HL-60 (cell line): ENCODE measurements around the gene VPS35L.

Source experiments
- DNase-seq, 2 experiments: peaks; one replicate each; pipeline ENCODE4 v3.0.0-alpha.2; 2010 to 2020; ENCODE audit warnings: low read depth in 1 of 2, low spot score in 1 of 2
- H3K27ac ChIP-seq: fragments of 250-450 bp; sonication (Bioruptor Pico); replicated peaks from 2 replicates; pipeline ENCODE4 v1.5.1; 2020; ENCODE audit warnings: mild to moderate bottlenecking, moderate library complexity
- H3K27me3 ChIP-seq: fragments of 250-450 bp; sonication (Bioruptor Pico); 2 replicates; pipeline ENCODE4 v1.5.1; 2021; ENCODE audit warnings: mild to moderate bottlenecking, moderate library complexity; ENCODE audit not compliant: insufficient read depth, poor library complexity, severe bottlenecking
- H3K4me3 ChIP-seq: replicated peaks from 2 replicates; pipeline ENCODE4 v1.5.1; 2011; ENCODE audit warnings: mild to moderate bottlenecking, control low read depth, low read length; ENCODE audit not compliant: insufficient read depth
- GABPA ChIP-seq: IDR thresholded peaks from 2 replicates; pipeline ENCODE4 v1.6.1; 2012; ENCODE audit warnings: low read depth
- POLR2AphosphoS5 ChIP-seq: IDR thresholded peaks from 2 replicates; pipeline ENCODE4 v1.6.1; 2012; ENCODE audit warnings: low read depth
- SPI1 ChIP-seq: IDR thresholded peaks from 2 replicates; pipeline ENCODE4 v1.6.1; 2012; ENCODE audit warnings: low read depth, mild to moderate bottlenecking, borderline replicate concordance
- TF ChIP-seq, protein P1 (sequence below): IDR thresholded peaks from 2 replicates; pipeline ENCODE4 v1.6.1; 2012; ENCODE audit warnings: low read depth; ENCODE audit not compliant: insufficient replicate concordance
- TF ChIP-seq, protein P2 (sequence below): IDR thresholded peaks from one replicate; pipeline ENCODE4 v1.5.1; 2011; ENCODE audit warnings: low read length, control low read depth, inconsistent platforms; ENCODE audit not compliant: insufficient read depth

Gene VPS35L

DNA sequence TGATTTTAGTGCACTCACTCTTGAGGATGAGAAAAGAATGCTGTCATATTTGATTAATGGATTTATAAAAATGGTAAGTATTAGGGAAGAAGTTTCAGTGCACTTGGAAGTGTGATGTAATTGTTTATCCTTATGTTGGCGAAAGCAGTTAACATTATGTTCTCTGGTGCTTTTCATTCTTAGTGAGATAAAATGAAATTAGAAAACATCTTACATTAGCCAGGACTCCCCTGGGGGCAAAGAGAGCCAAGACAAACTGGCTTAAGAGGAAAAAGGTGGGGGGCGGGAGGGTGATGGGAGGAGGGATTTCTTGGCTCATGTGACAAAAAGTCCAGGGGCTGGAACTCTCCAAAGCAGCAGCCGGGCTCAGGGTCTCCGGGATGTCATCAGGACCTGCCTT, 89.4 kb downstream of the VPS35L start:
- no peak for DNase-seq
- TF ChIP-seq POLR2AphosphoS5 (no peak), SPI1 (no peak), GABPA (no peak)
- TF ChIP-seq, protein P1, sequence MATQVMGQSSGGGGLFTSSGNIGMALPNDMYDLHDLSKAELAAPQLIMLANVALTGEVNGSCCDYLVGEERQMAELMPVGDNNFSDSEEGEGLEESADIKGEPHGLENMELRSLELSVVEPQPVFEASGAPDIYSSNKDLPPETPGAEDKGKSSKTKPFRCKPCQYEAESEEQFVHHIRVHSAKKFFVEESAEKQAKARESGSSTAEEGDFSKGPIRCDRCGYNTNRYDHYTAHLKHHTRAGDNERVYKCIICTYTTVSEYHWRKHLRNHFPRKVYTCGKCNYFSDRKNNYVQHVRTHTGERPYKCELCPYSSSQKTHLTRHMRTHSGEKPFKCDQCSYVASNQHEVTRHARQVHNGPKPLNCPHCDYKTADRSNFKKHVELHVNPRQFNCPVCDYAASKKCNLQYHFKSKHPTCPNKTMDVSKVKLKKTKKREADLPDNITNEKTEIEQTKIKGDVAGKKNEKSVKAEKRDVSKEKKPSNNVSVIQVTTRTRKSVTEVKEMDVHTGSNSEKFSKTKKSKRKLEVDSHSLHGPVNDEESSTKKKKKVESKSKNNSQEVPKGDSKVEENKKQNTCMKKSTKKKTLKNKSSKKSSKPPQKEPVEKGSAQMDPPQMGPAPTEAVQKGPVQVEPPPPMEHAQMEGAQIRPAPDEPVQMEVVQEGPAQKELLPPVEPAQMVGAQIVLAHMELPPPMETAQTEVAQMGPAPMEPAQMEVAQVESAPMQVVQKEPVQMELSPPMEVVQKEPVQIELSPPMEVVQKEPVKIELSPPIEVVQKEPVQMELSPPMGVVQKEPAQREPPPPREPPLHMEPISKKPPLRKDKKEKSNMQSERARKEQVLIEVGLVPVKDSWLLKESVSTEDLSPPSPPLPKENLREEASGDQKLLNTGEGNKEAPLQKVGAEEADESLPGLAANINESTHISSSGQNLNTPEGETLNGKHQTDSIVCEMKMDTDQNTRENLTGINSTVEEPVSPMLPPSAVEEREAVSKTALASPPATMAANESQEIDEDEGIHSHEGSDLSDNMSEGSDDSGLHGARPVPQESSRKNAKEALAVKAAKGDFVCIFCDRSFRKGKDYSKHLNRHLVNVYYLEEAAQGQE = no peak
- TF ChIP-seq, protein P2, sequence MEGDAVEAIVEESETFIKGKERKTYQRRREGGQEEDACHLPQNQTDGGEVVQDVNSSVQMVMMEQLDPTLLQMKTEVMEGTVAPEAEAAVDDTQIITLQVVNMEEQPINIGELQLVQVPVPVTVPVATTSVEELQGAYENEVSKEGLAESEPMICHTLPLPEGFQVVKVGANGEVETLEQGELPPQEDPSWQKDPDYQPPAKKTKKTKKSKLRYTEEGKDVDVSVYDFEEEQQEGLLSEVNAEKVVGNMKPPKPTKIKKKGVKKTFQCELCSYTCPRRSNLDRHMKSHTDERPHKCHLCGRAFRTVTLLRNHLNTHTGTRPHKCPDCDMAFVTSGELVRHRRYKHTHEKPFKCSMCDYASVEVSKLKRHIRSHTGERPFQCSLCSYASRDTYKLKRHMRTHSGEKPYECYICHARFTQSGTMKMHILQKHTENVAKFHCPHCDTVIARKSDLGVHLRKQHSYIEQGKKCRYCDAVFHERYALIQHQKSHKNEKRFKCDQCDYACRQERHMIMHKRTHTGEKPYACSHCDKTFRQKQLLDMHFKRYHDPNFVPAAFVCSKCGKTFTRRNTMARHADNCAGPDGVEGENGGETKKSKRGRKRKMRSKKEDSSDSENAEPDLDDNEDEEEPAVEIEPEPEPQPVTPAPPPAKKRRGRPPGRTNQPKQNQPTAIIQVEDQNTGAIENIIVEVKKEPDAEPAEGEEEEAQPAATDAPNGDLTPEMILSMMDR = no peak
- no peaks in the 10 kb centered on the region for H3K27me3 ChIP-seq
- H3K27ac ChIP-seq = no peak overlapping the region
- H3K4me3 ChIP-seq = no peak overlapping the region

DNA sequence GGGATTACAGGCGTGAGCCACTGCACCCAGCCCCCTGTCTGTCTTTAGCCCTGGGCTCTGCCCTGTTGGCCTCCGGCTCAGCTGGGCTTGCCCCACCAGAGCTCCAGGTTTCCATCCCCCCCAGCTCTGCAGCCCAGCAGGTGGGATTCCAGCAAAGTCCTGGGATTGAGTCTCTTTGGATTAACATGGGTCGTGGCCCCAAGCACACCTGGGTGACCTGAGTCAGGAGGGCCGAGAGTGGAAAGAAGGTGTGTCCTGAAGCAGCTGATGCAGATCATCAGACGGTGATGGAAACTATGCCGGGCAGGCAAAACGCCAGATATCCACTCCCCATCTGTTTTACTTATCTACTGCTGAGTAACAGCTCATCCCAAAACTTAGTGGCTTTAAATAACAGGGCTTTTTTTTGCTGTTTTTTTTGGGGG, 90.1 kb downstream of the VPS35L start:
- no peak for DNase-seq
- no peaks in the 10 kb centered on the region for H3K27me3 ChIP-seq

DNA sequence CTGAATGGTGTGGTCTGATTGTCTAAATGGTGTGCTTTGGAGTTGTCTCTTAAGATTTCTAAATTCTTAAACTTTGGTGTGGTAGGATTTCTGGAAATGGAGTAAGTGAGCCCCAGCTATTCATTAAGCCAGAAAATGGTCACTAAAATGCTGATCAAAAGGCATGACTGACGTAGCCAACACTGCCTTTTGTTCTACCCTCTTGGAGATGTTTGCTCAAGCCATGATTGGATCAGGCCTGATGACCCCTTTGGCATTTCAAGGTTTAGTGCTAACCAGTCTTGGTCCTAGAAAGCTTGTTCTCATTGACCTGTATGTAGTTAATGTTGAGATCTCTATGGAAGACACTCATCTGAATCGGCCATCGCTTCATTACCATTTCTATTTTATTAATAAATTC, 94.5 kb downstream of the VPS35L start:
- no peak overlapping the region for H3K27ac ChIP-seq
- DNase-seq = no peak
- H3K27me3 ChIP-seq = no peaks in the 10 kb centered on the region
- TF ChIP-seq, protein P1 = no peak
- TF ChIP-seq GABPA = no peak
- TF ChIP-seq SPI1 = no peak
- TF ChIP-seq, protein P2 = no peak
- no peak for TF ChIP-seq POLR2AphosphoS5
- no peak overlapping the region for H3K4me3 ChIP-seq

More for the DNA sequence above, 90.1 kb downstream of the VPS35L start:
- Histone ChIP-seq H3K4me3 (no peak overlapping the region), H3K27ac (no peak overlapping the region)
- no peak for TF ChIP-seq GABPA

DNA sequence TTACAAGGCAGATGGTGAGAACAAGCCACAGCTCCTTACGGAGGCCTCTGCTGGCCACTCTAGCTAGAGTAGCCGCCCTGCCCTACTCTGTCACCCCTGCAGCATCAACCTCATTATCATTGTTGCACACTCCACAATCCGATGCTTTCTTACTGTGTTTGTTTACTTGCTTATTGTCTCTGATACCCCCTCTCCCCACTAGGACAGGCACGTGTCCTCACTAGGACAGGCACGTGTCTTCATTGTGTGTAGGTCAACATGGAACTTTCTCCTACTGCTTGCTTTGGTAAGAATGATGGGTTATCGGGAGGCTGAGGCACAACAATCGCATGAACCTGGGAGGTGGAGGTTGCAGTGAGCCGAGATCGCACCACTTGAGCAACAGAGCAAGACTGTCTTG, 98.6 kb downstream of the VPS35L start:
- Histone ChIP-seq H3K4me3 (no peak overlapping the region), H3K27me3 (no peaks in the 10 kb centered on the region), H3K27ac (no peak overlapping the region)
- no peak for DNase-seq
- no peak for TF ChIP-seq SPI1

DNA sequence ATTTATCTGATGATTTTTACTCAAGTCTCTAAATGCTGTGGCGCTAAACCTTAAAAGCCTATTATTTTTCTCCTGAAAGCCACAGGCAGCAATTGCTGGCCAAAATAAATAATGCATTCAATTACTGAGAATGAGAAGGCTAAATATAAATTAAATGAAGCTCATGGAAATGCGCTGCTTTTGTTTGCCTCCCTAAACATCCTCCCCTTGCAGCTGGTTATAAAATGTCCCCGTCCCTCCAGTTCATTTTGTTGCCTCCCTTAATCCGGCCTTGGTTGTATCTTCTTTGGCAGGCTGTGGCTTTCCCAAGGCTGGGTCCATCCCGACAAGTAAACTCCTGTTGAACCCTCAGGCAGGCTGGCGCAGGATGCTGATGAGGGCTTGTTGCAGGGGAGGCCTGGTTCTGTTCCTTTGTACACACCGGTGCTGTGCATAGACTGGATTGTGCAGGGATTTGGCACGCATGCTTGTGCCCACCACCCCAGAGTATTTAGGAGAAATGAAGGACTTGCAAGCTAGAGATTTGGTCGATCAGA, 99.8 kb downstream of the VPS35L start:
- TF ChIP-seq, protein P1 = no peak
- TF ChIP-seq, protein P2 = no peak
- no peak for TF ChIP-seq GABPA
- no peak for TF ChIP-seq POLR2AphosphoS5
- Histone ChIP-seq H3K4me3 (no peak overlapping the region), H3K27me3 (no peaks in the 10 kb centered on the region), H3K27ac (no peak overlapping the region)
- no peak for DNase-seq
